ENCODE measurements around the gene ZKSCAN1. TPM values are rescaled to one million over a fixed set of nuclear protein-coding genes. Genes with fewer than 3 reads are reported as not detected.
A peak's percentile ranks its signal among the peaks of the same experiment; 100 is the strongest.
"Not testable (repeated sequence)": the region's sequence is repeated elsewhere in the genome, so short reads cannot be mapped to it uniquely, and the experiment has no call there.

The ZKSCAN1 gene
- 105 TPM for total RNA-seq

- DNase-seq (ENCODE audit: low spot score) = peak; percentile 89
Measured at GRCh38 chr7:100015232-100016214, at the start of gene ZKSCAN1. TSS of gene ZKSCAN1 (plus strand) at chr7:100015596. CDS start at chr7:100023507, 7,911 bp downstream.

GRCh38 chr7:99969298-99969697 is 46.1 kb upstream of the ZKSCAN1 start:
- no peak for DNase-seq (ENCODE audit: low spot score)

- not testable (repeated sequence) for DNase-seq (ENCODE audit: low spot score)
Measured at GRCh38 chr7:99969813-99970212, 45.6 kb upstream of the ZKSCAN1 start.

- no peak for DNase-seq (ENCODE audit: low spot score)
Measured at GRCh38 chr7:99971242-99971641, 44.2 kb upstream of the ZKSCAN1 start.

- not testable (repeated sequence) for DNase-seq (ENCODE audit: low spot score)
Measured at GRCh38 chr7:99973817-99974216, 41.6 kb upstream of the ZKSCAN1 start.

- no peak for DNase-seq (ENCODE audit: low spot score)
Measured at GRCh38 chr7:99974681-99975080, 40.7 kb upstream of the ZKSCAN1 start.

GRCh38 chr7:99975782-99976521 is 39.4 kb upstream of the ZKSCAN1 start, which contains the start of gene AZGP1:
TSS of gene AZGP1 (minus strand) at chr7:99976031. CDS start at chr7:99976020, 11 bp downstream.
- no peak for DNase-seq (ENCODE audit: low spot score)

GRCh38 chr7:99976626-99977025 is 38.8 kb upstream of the ZKSCAN1 start:
- no peak for DNase-seq (ENCODE audit: low spot score)

- not testable (repeated sequence) for DNase-seq (ENCODE audit: low spot score)
Measured at GRCh38 chr7:99979814-99980225, 35.6 kb upstream of the ZKSCAN1 start.

- DNase-seq (ENCODE audit: low spot score) = not testable (repeated sequence)
Measured at GRCh38 chr7:99980448-99980872, 34.9 kb upstream of the ZKSCAN1 start.

- DNase-seq (ENCODE audit: low spot score) = not testable (repeated sequence)
Measured at GRCh38 chr7:99981066-99981465, 34.3 kb upstream of the ZKSCAN1 start.

GRCh38 chr7:99984593-99984992 is 30.8 kb upstream of the ZKSCAN1 start:
- no peak for DNase-seq (ENCODE audit: low spot score)

- DNase-seq (ENCODE audit: low spot score) = not testable (repeated sequence)
Measured at GRCh38 chr7:99987306-99987705, 28.1 kb upstream of the ZKSCAN1 start.

- DNase-seq (ENCODE audit: low spot score) = no peak
Measured at GRCh38 chr7:99987846-99988245, 27.6 kb upstream of the ZKSCAN1 start.

- DNase-seq (ENCODE audit: low spot score) = no peak
Measured at GRCh38 chr7:99990460-99990852, 24.9 kb upstream of the ZKSCAN1 start.

- DNase-seq (ENCODE audit: low spot score) = not testable (repeated sequence)
Measured at GRCh38 chr7:99991543-99991942, 23.9 kb upstream of the ZKSCAN1 start.

GRCh38 chr7:99992330-99993038 is 22.9 kb upstream of the ZKSCAN1 start:
- no peak for DNase-seq (ENCODE audit: low spot score)

GRCh38 chr7:99994819-99995218 is 20.6 kb upstream of the ZKSCAN1 start:
- no peak for DNase-seq (ENCODE audit: low spot score)

- no peak for DNase-seq (ENCODE audit: low spot score)
Measured at GRCh38 chr7:99996755-99997544, 18.4 kb upstream of the ZKSCAN1 start.

- no peak for DNase-seq (ENCODE audit: low spot score)
Measured at GRCh38 chr7:99997545-99998137, 17.8 kb upstream of the ZKSCAN1 start.

Data from ureter (tissue), 1 donor.